HEK293 (cell line): ENCODE measurements around the gene PDE2A.

ENCODE experiments used
- CTCF ChIA-PET: fragments of 350-600 bp; formaldehyde crosslinking; extraction: SDS; loops from one replicate; lab custom pipeline; 2021; ENCODE audit warnings: antibody characterized with exemption; lab: Yijun Ruan, JAX
- POLR2A ChIA-PET: fragments of 300-600 bp; formaldehyde crosslinking; extraction: SDS; loops from one replicate; lab custom pipeline; 2020; ENCODE audit warnings: antibody characterized with exemption, inconsistent platforms; lab: Yijun Ruan, JAX
- H3K27ac ChIP-seq: fragments of 200-500 bp; sonication (Bioruptor generic); 2 replicates; pipeline ENCODE4 v1.5.1; 2014; ENCODE audit warnings: low read depth, low read length, control low read depth, inconsistent platforms; ENCODE audit errors: extremely low read depth
- H3K36me3 ChIP-seq, 2 experiments: fragments of 200-500 bp in 1 of 2; sonication (Bioruptor generic) in 1 of 2; 1 replicate in 1 of 2; 2 replicates in 1 of 2; pipeline ENCODE4 v1.5.1; 2014 to 2017; ENCODE audit warnings: inconsistent platforms in 2 of 2, low read length in 2 of 2; ENCODE audit not compliant: control insufficient read depth in 2 of 2, insufficient read depth in 1 of 2
- H3K4me1 ChIP-seq: fragments of 200-500 bp; sonication (Bioruptor generic); 2 replicates; pipeline ENCODE4 v1.5.1; 2014; ENCODE audit warnings: mild to moderate bottlenecking, low read length, inconsistent platforms; ENCODE audit not compliant: control insufficient read depth, insufficient read depth
- H3K4me3 ChIP-seq: 2 replicates; pipeline ENCODE4 v1.5.1; 2011; ENCODE audit warnings: low read depth, mild to moderate bottlenecking, control low read depth, low read length, moderate library complexity
- H3K9me3 ChIP-seq: fragments of 200-500 bp; sonication (Bioruptor generic); 2 replicates; pipeline ENCODE4 v1.5.1; 2014; ENCODE audit warnings: low read depth, low read length, inconsistent platforms; ENCODE audit not compliant: control insufficient read depth, insufficient read depth
- BCL11A ChIP-seq: fragments of 450-650 bp; formaldehyde crosslinking; IDR thresholded peaks from 2 replicates; pipeline ENCODE4 v1.5.1; 2016; ENCODE audit warnings: low read depth, missing biosample characterization, missing genetic modification characterization
- FEZF1 ChIP-seq: fragments of 450-650 bp; formaldehyde crosslinking; IDR thresholded peaks from 2 replicates; pipeline ENCODE4 v1.5.1; 2016; ENCODE audit warnings: missing biosample characterization, missing genetic modification characterization
- GFI1B ChIP-seq: fragments of 450-650 bp; formaldehyde crosslinking; IDR thresholded peaks from 2 replicates; pipeline ENCODE4 v1.5.1; 2016; ENCODE audit warnings: missing biosample characterization, missing genetic modification characterization
- GLI2 ChIP-seq: fragments of 450-650 bp; formaldehyde crosslinking; IDR thresholded peaks from 2 replicates; pipeline ENCODE4; 2017; ENCODE audit warnings: missing biosample characterization, missing genetic modification characterization, low read depth, borderline replicate concordance
- KLF17 ChIP-seq: fragments of 450-650 bp; formaldehyde crosslinking; IDR thresholded peaks from 2 replicates; pipeline ENCODE4 v1.5.1; 2016; ENCODE audit warnings: missing biosample characterization, missing genetic modification characterization
- OVOL3 ChIP-seq: fragments of 450-650 bp; formaldehyde crosslinking; IDR thresholded peaks from 2 replicates; pipeline ENCODE4 v1.5.1; 2016; ENCODE audit warnings: missing biosample characterization, missing genetic modification characterization
- PRDM4 ChIP-seq: fragments of 450-650 bp; formaldehyde crosslinking; IDR thresholded peaks from 2 replicates; pipeline ENCODE4 v1.5.1; 2017; ENCODE audit warnings: missing biosample characterization, missing genetic modification characterization
- REPIN1 ChIP-seq: fragments of 450-650 bp; formaldehyde crosslinking; IDR thresholded peaks from 2 replicates; pipeline ENCODE4 v1.5.1; 2017; ENCODE audit warnings: missing biosample characterization, missing genetic modification characterization, low read depth
- REST ChIP-seq: fragments of 450-650 bp; formaldehyde crosslinking; IDR thresholded peaks from 2 replicates; pipeline ENCODE4 v1.5.1; 2016; ENCODE audit warnings: missing biosample characterization, missing genetic modification characterization
- SALL2 ChIP-seq: fragments of 450-650 bp; formaldehyde crosslinking; IDR thresholded peaks from 2 replicates; pipeline ENCODE4 v1.5.0; 2017; ENCODE audit warnings: missing biosample characterization, mild to moderate bottlenecking, missing genetic modification characterization, borderline replicate concordance
- SETDB1 ChIP-seq: IDR thresholded peaks from one replicate; pipeline ENCODE4 v1.6.1; 2017; ENCODE audit warnings: mild to moderate bottlenecking, low read length, moderate library complexity, mixed read lengths; ENCODE audit not compliant: insufficient read length
- ZBTB17 ChIP-seq: fragments of 450-650 bp; formaldehyde crosslinking; IDR thresholded peaks from 2 replicates; pipeline ENCODE4 v1.5.1; 2016; ENCODE audit warnings: missing biosample characterization, missing genetic modification characterization
- ZBTB21 ChIP-seq: fragments of 450-650 bp; formaldehyde crosslinking; IDR thresholded peaks from 2 replicates; pipeline ENCODE4 v1.5.1; 2017; ENCODE audit warnings: missing biosample characterization, missing genetic modification characterization
- ZBTB44 ChIP-seq: fragments of 450-650 bp; IDR thresholded peaks from 2 replicates; pipeline ENCODE4 v1.5.1; 2018; ENCODE audit warnings: missing biosample characterization, mild to moderate bottlenecking, missing genetic modification characterization
- ZBTB49 ChIP-seq: fragments of 450-650 bp; formaldehyde crosslinking; IDR thresholded peaks from 2 replicates; pipeline ENCODE4 v1.5.1; 2016; ENCODE audit warnings: missing biosample characterization, missing genetic modification characterization, low read depth
- ZBTB8A ChIP-seq: fragments of 450-650 bp; formaldehyde crosslinking; IDR thresholded peaks from 2 replicates; pipeline ENCODE4 v1.5.1; 2016; ENCODE audit warnings: missing biosample characterization, missing genetic modification characterization
- ZNF112 ChIP-seq: fragments of 450-650 bp; formaldehyde crosslinking; IDR thresholded peaks from 2 replicates; pipeline ENCODE4 v1.5.0; 2017; ENCODE audit warnings: missing biosample characterization, missing genetic modification characterization
- ZNF19 ChIP-seq: fragments of 450-650 bp; formaldehyde crosslinking; IDR thresholded peaks from 2 replicates; pipeline ENCODE4; 2016; ENCODE audit warnings: missing biosample characterization, missing genetic modification characterization, low read depth
- ZNF624 ChIP-seq: fragments of 450-650 bp; formaldehyde crosslinking; IDR thresholded peaks from 2 replicates; pipeline ENCODE4 v1.5.1; 2017; ENCODE audit warnings: missing biosample characterization, missing genetic modification characterization
- ZNF792 ChIP-seq: fragments of 450-650 bp; formaldehyde crosslinking; IDR thresholded peaks from 2 replicates; pipeline ENCODE4 v1.5.1; 2016; ENCODE audit warnings: missing biosample characterization, missing genetic modification characterization
- ZSCAN30 ChIP-seq: fragments of 450-650 bp; IDR thresholded peaks from 2 replicates; pipeline ENCODE4 v1.5.1; 2018; ENCODE audit warnings: missing biosample characterization, mild to moderate bottlenecking, missing genetic modification characterization, moderate library complexity
- ZXDB ChIP-seq: fragments of 450-650 bp; formaldehyde crosslinking; IDR thresholded peaks from 2 replicates; pipeline ENCODE4 v1.5.1; 2016; ENCODE audit warnings: missing biosample characterization, missing genetic modification characterization

PDE2A gene

GRCh38 chr11:72704783-72705265 lies 30.6 kb upstream of the PDE2A start:
- CTCF ChIA-PET = interaction anchor here (0.8 kb wide), 1 partner anchor 20 kb away, joined by 3 read pairs; no protein-coding TSS in a partner anchor
- H3K9me3 ChIP-seq = no peaks in the 10 kb centered on the region
- H3K27ac ChIP-seq = no peak overlapping the region
- no peak for TF ChIP-seq KLF17 (tag by site-specific recombination)
- TF ChIP-seq ZBTB44 (tag by site-specific recombination) = no peak
- TF ChIP-seq ZBTB17 (tag by site-specific recombination) = no peak
- TF ChIP-seq PRDM4 (tag by site-specific recombination) = no peak
- TF ChIP-seq ZXDB (tag by site-specific recombination) = no peak
- TF ChIP-seq ZNF19 (tag by site-specific recombination) = no peak
- TF ChIP-seq ZBTB21 (tag by site-specific recombination) = no peak
- no peak for TF ChIP-seq ZSCAN30 (tag by site-specific recombination)
- TF ChIP-seq FEZF1 (tag by site-specific recombination) = no peak
- no peak for TF ChIP-seq ZNF112 (tag by site-specific recombination)
- TF ChIP-seq OVOL3 (tag by site-specific recombination) = no peak
- TF ChIP-seq REPIN1 (tag by site-specific recombination) = no peak
- no peak for TF ChIP-seq SETDB1
- TF ChIP-seq, all 188 proteins: peak for 0
- POLR2A ChIA-PET = no interaction called here
- no peaks in the 10 kb centered on the region for H3K4me1 ChIP-seq
- no peak overlapping the region for H3K4me3 ChIP-seq
- peaks cover 0 to 86% of the 10 kb centered on the region in 2 experiments; a peak in 1 of 3 replicates for H3K36me3 ChIP-seq

- no peak overlapping the region for H3K4me3 ChIP-seq
- TF ChIP-seq ZBTB49 (tag by site-specific recombination) = no peak
- TF ChIP-seq SALL2 (tag by site-specific recombination) = no peak
- TF ChIP-seq REST = no peak
- TF ChIP-seq ZNF792 (tag by site-specific recombination) = no peak
- TF ChIP-seq ZNF624 = no peak
- no peak for TF ChIP-seq GLI2 (tag by site-specific recombination)
- no peak for TF ChIP-seq ZXDB (tag by site-specific recombination)
- TF ChIP-seq ZBTB21 (tag by site-specific recombination) = no peak
- no peak for TF ChIP-seq BCL11A
- TF ChIP-seq ZBTB8A (tag by site-specific recombination) = no peak
- TF ChIP-seq GFI1B (tag by site-specific recombination) = no peak
- CTCF ChIA-PET = interaction anchor here (0.6 to 0.8 kb wide), 3 partner anchors 21 to 57 kb away, joined by 3 read pairs; no protein-coding TSS in a partner anchor
- POLR2A ChIA-PET = no interaction called here
- H3K9me3 ChIP-seq = no peaks in the 10 kb centered on the region
- H3K27ac ChIP-seq = no peak overlapping the region
- no peaks in the 10 kb centered on the region for H3K4me1 ChIP-seq
- H3K36me3 ChIP-seq = peaks cover 0 to 86% of the 10 kb centered on the region in 2 experiments; a peak in 1 of 3 replicates
Measured at GRCh38 chr11:72704028-72704782, 30.0 kb upstream of the PDE2A start.
